Thyroid gland (tissue), 4 donors: Measurements from ENCODE around the gene HIPK4.

Experiments used
- CTCF ChIP-seq, 6 experiments: fragments of 200-600 bp in 3 of 6; fragments of 450-650 bp in 3 of 6; sonication (generic) in 3 of 6; IDR thresholded peaks; one replicate each; pipeline ENCODE4 v1.5.1; 2016 to 2019; ENCODE audit warnings: antibody characterized with exemption in 6 of 6, mild to moderate bottlenecking in 2 of 6, inconsistent platforms in 1 of 6, moderate library complexity in 1 of 6
- POLR2A ChIP-seq, 2 donors: fragments of 450-650 bp; IDR thresholded peaks; one replicate each; pipeline ENCODE4 v1.6.1; 2017; ENCODE audit warnings: antibody characterized with exemption in 2 of 2, mild to moderate bottlenecking in 2 of 2, moderate library complexity in 1 of 2

- TF ChIP-seq POLR2A (IDR thresholded peaks at IDR 0.05) (no peak), CTCF (IDR thresholded peaks at IDR 0.05) (no peak)
These were observed 11.5 kb downstream of the HIPK4 start for GRCh38 chr19:40378509-40378908.
